ENCODE results near the gene OR8S1. TPM values are rescaled to one million over a fixed set of nuclear protein-coding genes. Genes with fewer than 3 reads are reported as not detected.

OR8S1 gene
- total and polyA plus RNA-seq, 10 of the 15 experiments (the other 5 are each of a cell fraction or from before 2014, with no cell fraction given): not detected

DNA sequence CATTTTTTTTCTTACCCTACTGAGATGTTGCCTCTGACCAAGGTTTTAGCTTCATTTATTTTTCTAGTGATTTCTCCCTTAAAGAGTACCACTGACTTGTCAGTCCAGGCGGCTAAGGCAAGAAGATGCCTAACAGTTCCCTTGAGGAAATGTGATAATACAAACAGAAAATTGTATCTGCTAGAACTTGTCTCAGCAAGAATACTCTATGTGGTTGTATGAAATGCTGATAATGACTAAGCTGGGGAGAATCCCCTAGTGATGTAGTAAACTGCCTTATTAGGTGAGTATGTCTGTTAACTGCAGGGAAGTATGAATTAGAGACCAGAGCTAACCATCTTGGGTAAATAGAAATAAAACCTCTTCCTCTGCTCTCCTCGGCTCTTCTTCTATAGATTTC is 36.4 kb upstream of the OR8S1 start (continued):
- TF ChIP-seq, protein P1, sequence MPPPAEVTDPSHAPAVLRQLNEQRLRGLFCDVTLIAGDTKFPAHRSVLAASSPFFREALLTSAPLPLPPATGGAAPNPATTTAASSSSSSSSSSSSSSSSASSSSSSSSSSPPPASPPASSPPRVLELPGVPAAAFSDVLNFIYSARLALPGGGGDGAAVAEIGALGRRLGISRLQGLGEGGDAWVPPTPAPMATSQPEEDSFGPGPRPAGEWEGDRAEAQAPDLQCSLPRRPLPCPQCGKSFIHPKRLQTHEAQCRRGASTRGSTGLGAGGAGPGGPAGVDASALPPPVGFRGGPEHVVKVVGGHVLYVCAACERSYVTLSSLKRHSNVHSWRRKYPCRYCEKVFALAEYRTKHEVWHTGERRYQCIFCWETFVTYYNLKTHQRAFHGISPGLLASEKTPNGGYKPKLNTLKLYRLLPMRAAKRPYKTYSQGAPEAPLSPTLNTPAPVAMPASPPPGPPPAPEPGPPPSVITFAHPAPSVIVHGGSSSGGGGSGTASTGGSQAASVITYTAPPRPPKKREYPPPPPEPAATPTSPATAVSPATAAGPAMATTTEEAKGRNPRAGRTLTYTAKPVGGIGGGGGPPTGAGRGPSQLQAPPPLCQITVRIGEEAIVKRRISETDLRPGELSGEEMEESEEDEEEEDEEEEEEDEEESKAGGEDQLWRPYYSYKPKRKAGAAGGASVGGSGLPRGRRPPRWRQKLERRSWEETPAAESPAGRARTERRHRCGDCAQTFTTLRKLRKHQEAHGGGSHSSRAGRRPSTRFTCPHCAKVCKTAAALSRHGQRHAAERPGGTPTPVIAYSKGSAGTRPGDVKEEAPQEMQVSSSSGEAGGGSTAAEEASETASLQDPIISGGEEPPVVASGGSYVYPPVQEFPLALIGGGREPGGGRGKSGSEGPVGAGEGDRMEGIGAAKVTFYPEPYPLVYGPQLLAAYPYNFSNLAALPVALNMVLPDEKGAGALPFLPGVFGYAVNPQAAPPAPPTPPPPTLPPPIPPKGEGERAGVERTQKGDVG (CRISPR knock-in tag; IDR thresholded peaks at IDR 0.05): no peak
- TF ChIP-seq, protein P2, sequence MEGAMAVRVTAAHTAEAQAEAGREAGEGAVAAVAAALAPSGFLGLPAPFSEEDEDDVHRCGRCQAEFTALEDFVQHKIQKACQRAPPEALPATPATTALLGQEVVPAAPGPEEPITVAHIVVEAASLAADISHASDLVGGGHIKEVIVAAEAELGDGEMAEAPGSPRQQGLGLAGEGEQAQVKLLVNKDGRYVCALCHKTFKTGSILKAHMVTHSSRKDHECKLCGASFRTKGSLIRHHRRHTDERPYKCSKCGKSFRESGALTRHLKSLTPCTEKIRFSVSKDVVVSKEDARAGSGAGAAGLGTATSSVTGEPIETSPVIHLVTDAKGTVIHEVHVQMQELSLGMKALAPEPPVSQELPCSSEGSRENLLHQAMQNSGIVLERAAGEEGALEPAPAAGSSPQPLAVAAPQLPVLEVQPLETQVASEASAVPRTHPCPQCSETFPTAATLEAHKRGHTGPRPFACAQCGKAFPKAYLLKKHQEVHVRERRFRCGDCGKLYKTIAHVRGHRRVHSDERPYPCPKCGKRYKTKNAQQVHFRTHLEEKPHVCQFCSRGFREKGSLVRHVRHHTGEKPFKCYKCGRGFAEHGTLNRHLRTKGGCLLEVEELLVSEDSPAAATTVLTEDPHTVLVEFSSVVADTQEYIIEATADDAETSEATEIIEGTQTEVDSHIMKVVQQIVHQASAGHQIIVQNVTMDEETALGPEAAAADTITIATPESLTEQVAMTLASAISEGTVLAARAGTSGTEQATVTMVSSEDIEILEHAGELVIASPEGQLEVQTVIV (IDR thresholded peaks at IDR 0.05; ENCODE audit: borderline replicate concordance, partially characterized antibody): no peak
- no peak for TF ChIP-seq SIX5 (IDR thresholded peaks at IDR 0.05; ENCODE audit: low read depth, low read length, severe bottlenecking)
- TF ChIP-seq SPI1 (IDR thresholded peaks at IDR 0.05; ENCODE audit: borderline replicate concordance, insufficient read depth, low read depth, low read length): no peak
- no peak for TF ChIP-seq NFYA (IDR thresholded peaks at IDR 0.05; ENCODE audit: borderline replicate concordance, low read depth, low read length)
- peak in 1 of 2 experiments; percentile 95; a peak in 2 of 4 replicates for TF ChIP-seq SRF (IDR thresholded peaks at IDR 0.05; ENCODE audit: low read depth in 2 of 2, low read length in 2 of 2)
- peak; percentile 56 for TF ChIP-seq IRF4 (IDR thresholded peaks at IDR 0.05; ENCODE audit: low read depth, low read length)
- no peak for TF ChIP-seq ZNF217 (IDR thresholded peaks at IDR 0.05)
- TF ChIP-seq, protein P3, sequence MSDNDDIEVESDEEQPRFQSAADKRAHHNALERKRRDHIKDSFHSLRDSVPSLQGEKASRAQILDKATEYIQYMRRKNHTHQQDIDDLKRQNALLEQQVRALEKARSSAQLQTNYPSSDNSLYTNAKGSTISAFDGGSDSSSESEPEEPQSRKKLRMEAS (IDR thresholded peaks at IDR 0.05; ENCODE audit: low read depth, low read length): no peak
- no peak for TF ChIP-seq MYC (IDR thresholded peaks at IDR 0.05; ENCODE audit: insufficient read depth, insufficient read length, insufficient replicate concordance, low read length, severe bottlenecking)
- TF ChIP-seq, protein P4, sequence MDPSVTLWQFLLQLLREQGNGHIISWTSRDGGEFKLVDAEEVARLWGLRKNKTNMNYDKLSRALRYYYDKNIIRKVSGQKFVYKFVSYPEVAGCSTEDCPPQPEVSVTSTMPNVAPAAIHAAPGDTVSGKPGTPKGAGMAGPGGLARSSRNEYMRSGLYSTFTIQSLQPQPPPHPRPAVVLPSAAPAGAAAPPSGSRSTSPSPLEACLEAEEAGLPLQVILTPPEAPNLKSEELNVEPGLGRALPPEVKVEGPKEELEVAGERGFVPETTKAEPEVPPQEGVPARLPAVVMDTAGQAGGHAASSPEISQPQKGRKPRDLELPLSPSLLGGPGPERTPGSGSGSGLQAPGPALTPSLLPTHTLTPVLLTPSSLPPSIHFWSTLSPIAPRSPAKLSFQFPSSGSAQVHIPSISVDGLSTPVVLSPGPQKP (IDR thresholded peaks at IDR 0.05; ENCODE audit: low read depth, low read length): no peak
- TF ChIP-seq BCL11A (IDR thresholded peaks at IDR 0.05; ENCODE audit: low read depth, low read length): 0 out of 2 replicates have a peak, but pooled peaks have one; percentile 55
- TF ChIP-seq TCF3 (IDR thresholded peaks at IDR 0.05; ENCODE audit: borderline replicate concordance, insufficient read depth, low read depth, low read length): no peak
- TF ChIP-seq RBBP5 (conservative IDR thresholded peaks at IDR 0.05): no peak
- TF ChIP-seq MTA3 (IDR thresholded peaks at IDR 0.05; ENCODE audit: borderline replicate concordance, low read length): no peak
- no peak for TF ChIP-seq RAD51 (IDR thresholded peaks at IDR 0.05)
- TF ChIP-seq, protein P5, sequence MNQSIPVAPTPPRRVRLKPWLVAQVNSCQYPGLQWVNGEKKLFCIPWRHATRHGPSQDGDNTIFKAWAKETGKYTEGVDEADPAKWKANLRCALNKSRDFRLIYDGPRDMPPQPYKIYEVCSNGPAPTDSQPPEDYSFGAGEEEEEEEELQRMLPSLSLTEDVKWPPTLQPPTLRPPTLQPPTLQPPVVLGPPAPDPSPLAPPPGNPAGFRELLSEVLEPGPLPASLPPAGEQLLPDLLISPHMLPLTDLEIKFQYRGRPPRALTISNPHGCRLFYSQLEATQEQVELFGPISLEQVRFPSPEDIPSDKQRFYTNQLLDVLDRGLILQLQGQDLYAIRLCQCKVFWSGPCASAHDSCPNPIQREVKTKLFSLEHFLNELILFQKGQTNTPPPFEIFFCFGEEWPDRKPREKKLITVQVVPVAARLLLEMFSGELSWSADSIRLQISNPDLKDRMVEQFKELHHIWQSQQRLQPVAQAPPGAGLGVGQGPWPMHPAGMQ (IDR thresholded peaks at IDR 0.05; ENCODE audit: borderline replicate concordance): no peak
- peak; percentile 86 for TF ChIP-seq RUNX3 (IDR thresholded peaks at IDR 0.05; ENCODE audit: low read length)
- no peak for TF ChIP-seq LARP7 (IDR thresholded peaks at IDR 0.05)
- TF ChIP-seq ZZZ3 (IDR thresholded peaks at IDR 0.05; ENCODE audit: control insufficient read depth, insufficient read length, low read depth): no peak
- TF ChIP-seq EED (IDR thresholded peaks at IDR 0.05; ENCODE audit: low read depth): no peak
- no peak for TF ChIP-seq SREBF1 (IDR thresholded peaks at IDR 0.05; ENCODE audit: low read length)
- TF ChIP-seq EGR1 (IDR thresholded peaks at IDR 0.05; ENCODE audit: borderline replicate concordance in 1 of 2, low read depth in 2 of 2, low read length in 2 of 2): no peak
- no peak for TF ChIP-seq CBX3 (IDR thresholded peaks at IDR 0.05; ENCODE audit: borderline replicate concordance, low read depth)
